Bone marrow (tissue), 2 donors: ENCODE measurements around the gene FNIP2.
"Not testable (repeated sequence)": the region's sequence is repeated elsewhere in the genome, so short reads cannot be mapped to it uniquely, and the experiment has no call there.

ENCODE experiments used
- DNase-seq, 2 donors: peaks; one replicate each; lab custom pipeline; 2025; lab: John Stamatoyannopoulos, UW

The FNIP2 gene

GRCh38 chr4:158870626-158871334 lies 102.0 kb downstream of the FNIP2 start:
- DNase-seq = no peak

- no peak for DNase-seq
These were observed 102.5 kb downstream of the FNIP2 start for GRCh38 chr4:158871335-158871724.

- DNase-seq = no peak
These were observed 105.1 kb downstream of the FNIP2 start for GRCh38 chr4:158873795-158874401.

GRCh38 chr4:158875026-158875425 lies 106.2 kb downstream of the FNIP2 start:
- no peak for DNase-seq

- no peak for DNase-seq
These were observed 106.6 kb downstream of the FNIP2 start for GRCh38 chr4:158875455-158875854.

GRCh38 chr4:158877069-158877468 lies 108.2 kb downstream of the FNIP2 start:
- no peak for DNase-seq

- not testable (repeated sequence) for DNase-seq
These were observed 113.3 kb downstream of the FNIP2 start for GRCh38 chr4:158882142-158882541.

GRCh38 chr4:158884280-158884679 lies 115.5 kb downstream of the FNIP2 start:
- no peak for DNase-seq

GRCh38 chr4:158885564-158885963 lies 116.7 kb downstream of the FNIP2 start:
- no peak for DNase-seq

- no peak for DNase-seq
These were observed 121.5 kb downstream of the FNIP2 start for GRCh38 chr4:158890294-158890693.

GRCh38 chr4:158891256-158891655 lies 122.4 kb downstream of the FNIP2 start:
- no peak for DNase-seq

GRCh38 chr4:158894826-158895225 lies 126.0 kb downstream of the FNIP2 start:
- DNase-seq = no peak

GRCh38 chr4:158895797-158896576 lies 127.2 kb downstream of the FNIP2 start:
- peak in 1 of 2 donors; percentile 42 for DNase-seq

GRCh38 chr4:158896577-158897238 lies 127.9 kb downstream of the FNIP2 start:
- not testable (repeated sequence) for DNase-seq

GRCh38 chr4:158900408-158900807 lies 131.6 kb downstream of the FNIP2 start:
- DNase-seq = not testable (repeated sequence)

GRCh38 chr4:158902280-158903078 lies 133.7 kb downstream of the FNIP2 start:
- DNase-seq = not testable (repeated sequence)

GRCh38 chr4:158903079-158903456 lies 134.2 kb downstream of the FNIP2 start:
- DNase-seq = no peak

GRCh38 chr4:158903472-158904043 lies 134.7 kb downstream of the FNIP2 start:
- no peak for DNase-seq

GRCh38 chr4:158904815-158905214 lies 136.0 kb downstream of the FNIP2 start:
- DNase-seq = no peak

- no peak for DNase-seq
These were observed 137.2 kb downstream of the FNIP2 start for GRCh38 chr4:158906073-158906472.

- DNase-seq = no peak
These were observed 143.6 kb downstream of the FNIP2 start for GRCh38 chr4:158912390-158912789.
